Measurements from ENCODE around the gene QKI.

Gene QKI

DNA sequence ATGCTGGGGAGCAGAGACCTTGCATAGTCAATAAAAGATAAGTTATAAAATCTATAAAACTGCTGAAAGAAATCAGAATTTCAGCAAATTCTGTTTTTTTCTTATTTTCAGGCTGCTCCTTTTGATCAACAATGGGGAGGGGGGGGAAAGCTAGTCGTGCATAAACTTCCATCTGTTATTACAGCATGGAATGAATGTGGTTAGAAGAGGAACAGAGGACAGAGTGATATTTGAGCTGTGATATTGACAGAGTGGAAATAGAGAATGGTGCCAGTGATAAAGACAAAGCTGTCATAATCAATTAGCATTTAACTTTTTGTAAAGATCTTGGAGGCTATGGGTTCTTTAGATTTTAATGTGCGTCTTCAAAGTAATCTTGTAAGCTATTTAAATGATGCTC, 43.4 kb upstream of the QKI start:
- TF ChIP-seq GABPA (IDR thresholded peaks at IDR 0.05; ENCODE audit: low read depth): no peak
- TF ChIP-seq, protein P1, sequence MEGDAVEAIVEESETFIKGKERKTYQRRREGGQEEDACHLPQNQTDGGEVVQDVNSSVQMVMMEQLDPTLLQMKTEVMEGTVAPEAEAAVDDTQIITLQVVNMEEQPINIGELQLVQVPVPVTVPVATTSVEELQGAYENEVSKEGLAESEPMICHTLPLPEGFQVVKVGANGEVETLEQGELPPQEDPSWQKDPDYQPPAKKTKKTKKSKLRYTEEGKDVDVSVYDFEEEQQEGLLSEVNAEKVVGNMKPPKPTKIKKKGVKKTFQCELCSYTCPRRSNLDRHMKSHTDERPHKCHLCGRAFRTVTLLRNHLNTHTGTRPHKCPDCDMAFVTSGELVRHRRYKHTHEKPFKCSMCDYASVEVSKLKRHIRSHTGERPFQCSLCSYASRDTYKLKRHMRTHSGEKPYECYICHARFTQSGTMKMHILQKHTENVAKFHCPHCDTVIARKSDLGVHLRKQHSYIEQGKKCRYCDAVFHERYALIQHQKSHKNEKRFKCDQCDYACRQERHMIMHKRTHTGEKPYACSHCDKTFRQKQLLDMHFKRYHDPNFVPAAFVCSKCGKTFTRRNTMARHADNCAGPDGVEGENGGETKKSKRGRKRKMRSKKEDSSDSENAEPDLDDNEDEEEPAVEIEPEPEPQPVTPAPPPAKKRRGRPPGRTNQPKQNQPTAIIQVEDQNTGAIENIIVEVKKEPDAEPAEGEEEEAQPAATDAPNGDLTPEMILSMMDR (IDR thresholded peaks at IDR 0.05; ENCODE audit: insufficient read depth, low read length): no peak
- TF ChIP-seq SPI1 (IDR thresholded peaks at IDR 0.05; ENCODE audit: borderline replicate concordance, low read depth): no peak
- TF ChIP-seq, protein P2, sequence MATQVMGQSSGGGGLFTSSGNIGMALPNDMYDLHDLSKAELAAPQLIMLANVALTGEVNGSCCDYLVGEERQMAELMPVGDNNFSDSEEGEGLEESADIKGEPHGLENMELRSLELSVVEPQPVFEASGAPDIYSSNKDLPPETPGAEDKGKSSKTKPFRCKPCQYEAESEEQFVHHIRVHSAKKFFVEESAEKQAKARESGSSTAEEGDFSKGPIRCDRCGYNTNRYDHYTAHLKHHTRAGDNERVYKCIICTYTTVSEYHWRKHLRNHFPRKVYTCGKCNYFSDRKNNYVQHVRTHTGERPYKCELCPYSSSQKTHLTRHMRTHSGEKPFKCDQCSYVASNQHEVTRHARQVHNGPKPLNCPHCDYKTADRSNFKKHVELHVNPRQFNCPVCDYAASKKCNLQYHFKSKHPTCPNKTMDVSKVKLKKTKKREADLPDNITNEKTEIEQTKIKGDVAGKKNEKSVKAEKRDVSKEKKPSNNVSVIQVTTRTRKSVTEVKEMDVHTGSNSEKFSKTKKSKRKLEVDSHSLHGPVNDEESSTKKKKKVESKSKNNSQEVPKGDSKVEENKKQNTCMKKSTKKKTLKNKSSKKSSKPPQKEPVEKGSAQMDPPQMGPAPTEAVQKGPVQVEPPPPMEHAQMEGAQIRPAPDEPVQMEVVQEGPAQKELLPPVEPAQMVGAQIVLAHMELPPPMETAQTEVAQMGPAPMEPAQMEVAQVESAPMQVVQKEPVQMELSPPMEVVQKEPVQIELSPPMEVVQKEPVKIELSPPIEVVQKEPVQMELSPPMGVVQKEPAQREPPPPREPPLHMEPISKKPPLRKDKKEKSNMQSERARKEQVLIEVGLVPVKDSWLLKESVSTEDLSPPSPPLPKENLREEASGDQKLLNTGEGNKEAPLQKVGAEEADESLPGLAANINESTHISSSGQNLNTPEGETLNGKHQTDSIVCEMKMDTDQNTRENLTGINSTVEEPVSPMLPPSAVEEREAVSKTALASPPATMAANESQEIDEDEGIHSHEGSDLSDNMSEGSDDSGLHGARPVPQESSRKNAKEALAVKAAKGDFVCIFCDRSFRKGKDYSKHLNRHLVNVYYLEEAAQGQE (IDR thresholded peaks at IDR 0.05; ENCODE audit: insufficient replicate concordance, low read depth): no peak
- Histone ChIP-seq H3K4me3 (replicated peaks; ENCODE audit: insufficient read depth, low read length) (no peak overlapping the region), H3K27me3 (ENCODE audit: insufficient read depth, poor library complexity, severe bottlenecking) (no peaks in the 10 kb centered on the region), H3K27ac (replicated peaks) (no peak overlapping the region)
- no peak for DNase-seq (ENCODE audit: low read depth in 1 of 2, low spot score in 1 of 2)

DNA sequence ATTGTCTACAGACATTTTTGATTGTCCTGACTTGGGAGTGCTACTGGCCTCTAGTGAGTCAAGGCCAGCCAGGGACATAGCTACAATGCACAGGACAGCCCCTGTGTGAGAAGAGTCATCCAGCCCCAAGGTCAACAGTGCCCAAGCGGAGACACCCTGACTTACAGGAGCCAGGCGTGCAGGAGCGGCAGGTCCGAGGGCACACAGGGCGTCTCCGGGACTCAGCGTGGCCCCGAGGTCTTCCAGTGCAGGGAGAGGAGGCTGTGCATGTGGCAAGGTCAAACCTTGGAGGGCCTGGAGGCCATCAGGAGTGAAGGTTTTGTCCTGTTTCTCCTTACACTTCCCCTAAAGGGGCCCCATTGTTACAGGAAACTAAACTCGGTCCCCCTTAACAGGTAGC, 41.3 kb upstream of the QKI start:
- TF ChIP-seq SPI1 (IDR thresholded peaks at IDR 0.05; ENCODE audit: borderline replicate concordance, low read depth): no peak
- TF ChIP-seq, protein P2 (IDR thresholded peaks at IDR 0.05; ENCODE audit: insufficient replicate concordance, low read depth): no peak
- no peak for TF ChIP-seq POLR2AphosphoS5 (IDR thresholded peaks at IDR 0.05; ENCODE audit: low read depth)
- no peak for TF ChIP-seq GABPA (IDR thresholded peaks at IDR 0.05; ENCODE audit: low read depth)
- TF ChIP-seq, protein P1 (IDR thresholded peaks at IDR 0.05; ENCODE audit: insufficient read depth, low read length): no peak
- H3K27ac ChIP-seq (replicated peaks): no peak overlapping the region
- H3K4me3 ChIP-seq (replicated peaks; ENCODE audit: insufficient read depth, low read length): no peak overlapping the region
- DNase-seq (ENCODE audit: low read depth in 1 of 2, low spot score in 1 of 2): no peak
- H3K27me3 ChIP-seq (ENCODE audit: insufficient read depth, poor library complexity, severe bottlenecking): no peaks in the 10 kb centered on the region

DNA sequence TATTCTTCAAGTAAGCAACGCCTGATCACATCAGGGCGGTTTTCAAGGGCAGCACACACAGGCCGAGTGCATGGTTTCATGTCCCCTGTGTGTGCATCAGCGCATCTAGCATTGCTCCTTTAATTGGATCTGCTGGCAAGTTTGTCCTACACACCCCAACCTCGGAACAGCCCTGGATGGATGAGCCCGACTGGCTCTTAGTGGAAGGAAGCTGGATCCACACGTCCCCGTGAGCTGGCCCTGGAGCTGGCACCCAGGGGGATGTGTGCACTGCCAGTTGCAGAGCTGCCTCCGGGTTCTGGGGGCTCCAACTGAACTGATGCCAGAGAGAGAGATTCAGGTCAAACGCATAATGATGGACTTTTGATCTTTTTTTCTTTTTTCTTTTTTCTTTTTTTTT, 39.2 kb upstream of the QKI start:
- Histone ChIP-seq H3K27ac (replicated peaks) (no peak overlapping the region), H3K27me3 (ENCODE audit: insufficient read depth, poor library complexity, severe bottlenecking) (no peaks in the 10 kb centered on the region), H3K4me3 (replicated peaks; ENCODE audit: insufficient read depth, low read length) (no peak overlapping the region)
- no peak for DNase-seq (ENCODE audit: low read depth in 1 of 2, low spot score in 1 of 2)
- TF ChIP-seq SPI1 (IDR thresholded peaks at IDR 0.05; ENCODE audit: borderline replicate concordance, low read depth) (no peak), GABPA (IDR thresholded peaks at IDR 0.05; ENCODE audit: low read depth) (no peak), POLR2AphosphoS5 (IDR thresholded peaks at IDR 0.05; ENCODE audit: low read depth) (no peak)
- TF ChIP-seq, protein P1 (IDR thresholded peaks at IDR 0.05; ENCODE audit: insufficient read depth, low read length): no peak
- TF ChIP-seq, protein P2 (IDR thresholded peaks at IDR 0.05; ENCODE audit: insufficient replicate concordance, low read depth): no peak

Data from HL-60 (cell line).